CD4-positive, alpha-beta memory T cell (primary cell): Measurements from ENCODE around the gene AK2. TPM values are rescaled to one million over a fixed set of nuclear protein-coding genes. Genes with fewer than 3 reads are reported as not detected.
A peak's percentile ranks its signal among the peaks of the same experiment; 100 is the strongest.
"Not testable (repeated sequence)": the region's sequence is repeated elsewhere in the genome, so short reads cannot be mapped to it uniquely, and the experiment has no call there.

Experiments
- CTCF ChIA-PET: fragments of 350-600 bp; sonication (Branson Sonifier 250); formaldehyde crosslinking; loops from one replicate; lab custom pipeline; 2021; ENCODE audit warnings: inconsistent platforms; ENCODE audit not compliant: partially characterized antibody; lab: Charles Lee
- POLR2A ChIA-PET: fragments of 350-600 bp; sonication (Branson Sonifier 250); formaldehyde crosslinking; loops from one replicate; lab custom pipeline; 2021; ENCODE audit not compliant: partially characterized antibody; lab: Charles Lee
- DNase-seq, 5 donors: peaks; one replicate each; pipeline versions ENCODE4 v3.0.0 to v3.0.0-alpha.2; 2020 to 2022; ENCODE audit warnings: mixed read lengths in 1 of 5
- H3K27ac ChIP-seq: one replicate; pipeline ENCODE4 v1.7.0; 2013; ENCODE audit warnings: low read depth, low read length
- H3K27me3 ChIP-seq: 2 replicates; pipeline ENCODE4 v1.7.0; 2013; ENCODE audit warnings: mild to moderate bottlenecking, low read length, moderate library complexity; ENCODE audit not compliant: insufficient read depth
- H3K36me3 ChIP-seq: 2 replicates; pipeline ENCODE4 v1.7.0; 2013; ENCODE audit warnings: mild to moderate bottlenecking, low read length, moderate library complexity; ENCODE audit not compliant: insufficient read depth
- H3K4me1 ChIP-seq: 2 replicates; pipeline ENCODE4 v1.7.0; 2013; ENCODE audit warnings: mild to moderate bottlenecking, low read length, moderate library complexity; ENCODE audit not compliant: insufficient read depth
- H3K4me3 ChIP-seq, 2 donors: one replicate each; pipeline ENCODE4 v1.7.0; 2013; ENCODE audit warnings: low read length in 2 of 2, mild to moderate bottlenecking in 1 of 2
- H3K9me3 ChIP-seq, 2 donors: one replicate each; pipeline ENCODE4 v1.7.0; 2013; ENCODE audit warnings: low read length in 2 of 2, control low read depth in 1 of 2; ENCODE audit not compliant: control insufficient read depth in 1 of 2
- H3K27ac Mint-ChIP-seq, 7 donors: one replicate each; pipeline ENCODE4 v1.8.0; 2020 to 2021; ENCODE audit warnings: mixed read lengths in 7 of 7, mild to moderate bottlenecking in 6 of 7, inconsistent platforms in 3 of 7, moderate library complexity in 3 of 7
- H3K27me3 Mint-ChIP-seq, 2 donors: one replicate each; pipeline ENCODE4 v1.8.0; 2020 to 2021; ENCODE audit warnings: mixed read lengths in 2 of 2
- H3K36me3 Mint-ChIP-seq, 2 donors: one replicate each; pipeline ENCODE4 v1.8.0; 2020 to 2021; ENCODE audit warnings: mixed read lengths in 2 of 2, inconsistent platforms in 1 of 2, mild to moderate bottlenecking in 1 of 2
- H3K4me1 Mint-ChIP-seq, 4 donors: one replicate each; pipeline ENCODE4 v1.8.0; 2020 to 2021; ENCODE audit warnings: mixed read lengths in 4 of 4, mild to moderate bottlenecking in 1 of 4
- H3K4me3 Mint-ChIP-seq, 8 donors: one replicate each; pipeline ENCODE4 v1.8.0; 2020 to 2021; ENCODE audit warnings: mixed read lengths in 8 of 8, mild to moderate bottlenecking in 7 of 8, moderate library complexity in 6 of 8, inconsistent platforms in 3 of 8
- H3K9me3 Mint-ChIP-seq, 8 donors: one replicate each; pipeline ENCODE4 v1.8.0; 2020 to 2021; ENCODE audit warnings: mixed read lengths in 8 of 8, mild to moderate bottlenecking in 5 of 8, inconsistent platforms in 3 of 8, moderate library complexity in 1 of 8
- intact Hi-C: fragments of 100-400 bp; cut with micrococcal nuclease; formaldehyde crosslinking; loops from one replicate; pipeline ENCODE4 v1.15.1; 2023
- polyA plus RNA-seq, 2 donors: library from polyadenylated mRNA; unstranded; fragments of 300-500 nt; fragmentation: Illumina TruSeq; gene quantifications; one replicate each; pipeline ENCODE4 v1.2.3, GENCODE V29; 2021
- total RNA-seq, 2 experiments: library from RNA; stranded (reverse); gene quantifications; one replicate each; pipeline ENCODE4 v1.2.3, GENCODE V29; 2021

Gene AK2
- total and polyA plus RNA-seq, 4 experiments from 2014 or later = 88.5 to 148 (median 102) TPM

- intact Hi-C loops, POLR2A ChIA-PET, H3K27me3 ChIP-seq, H3K4me3 Mint-ChIP-seq, DNase-seq, H3K4me3 ChIP-seq, H3K27ac ChIP-seq, H3K4me1 Mint-ChIP-seq, H3K4me1 ChIP-seq, H3K27ac Mint-ChIP-seq, CTCF ChIA-PET, H3K36me3 ChIP-seq: not testable (repeated sequence)
- Mint-ChIP-seq H3K36me3 (peaks cover 19 to 24% of the 10 kb centered on the region in 2 donors), H3K9me3 (peaks cover 3 to 48% (median 43%) of the 10 kb centered on the region in 8 donors), H3K27me3 (peaks cover 4 to 12% of the 10 kb centered on the region in 2 donors)
- peaks cover 0 to 16% of the 10 kb centered on the region in 2 donors for H3K9me3 ChIP-seq
Observed at GRCh38 chr1:33068108-33068507, 31.4 kb upstream of the AK2 start.

GRCh38 chr1:33066477-33066876 is 29.8 kb upstream of the AK2 start:
- H3K4me3 Mint-ChIP-seq, CTCF ChIA-PET, H3K27me3 ChIP-seq, H3K4me3 ChIP-seq, H3K4me1 ChIP-seq, H3K36me3 ChIP-seq, H3K27ac ChIP-seq, intact Hi-C loops, DNase-seq, H3K27ac Mint-ChIP-seq, POLR2A ChIA-PET, H3K4me1 Mint-ChIP-seq: not testable (repeated sequence)
- Mint-ChIP-seq H3K36me3 (peaks cover 26 to 29% of the 10 kb centered on the region in 2 donors), H3K9me3 (peaks cover 3 to 65% (median 58%) of the 10 kb centered on the region in 8 donors), H3K27me3 (peaks cover 4 to 12% of the 10 kb centered on the region in 2 donors)
- H3K9me3 ChIP-seq = peaks cover 0 to 16% of the 10 kb centered on the region in 2 donors

GRCh38 chr1:33065301-33065700 is 28.6 kb upstream of the AK2 start:
- Mint-ChIP-seq H3K9me3 (peaks cover 3 to 75% (median 64%) of the 10 kb centered on the region in 8 donors), H3K4me1 (no peaks in the 10 kb centered on the region), H3K36me3 (peaks cover 26 to 29% of the 10 kb centered on the region in 2 donors), H3K27ac (no peak overlapping the region), H3K27me3 (peaks cover 4 to 13% of the 10 kb centered on the region in 2 donors), H3K4me3 (no peak overlapping the region)
- H3K4me3 ChIP-seq = no peak overlapping the region
- no peak overlapping the region for H3K27ac ChIP-seq
- no peaks in the 10 kb centered on the region for H3K36me3 ChIP-seq
- peaks cover 0 to 16% of the 10 kb centered on the region in 2 donors for H3K9me3 ChIP-seq
- intact Hi-C loops = no loop called here
- CTCF ChIA-PET = interaction anchor here (1.5 kb wide), 1 partner anchor 30 kb away, joined by 4 read pairs; no protein-coding TSS in a partner anchor
- no peaks in the 10 kb centered on the region for H3K4me1 ChIP-seq
- no peaks in the 10 kb centered on the region for H3K27me3 ChIP-seq
- POLR2A ChIA-PET = no interaction called here
- DNase-seq = no peak

- H3K4me3 ChIP-seq, H3K36me3 ChIP-seq, intact Hi-C loops, H3K27ac ChIP-seq, DNase-seq, H3K27ac Mint-ChIP-seq, POLR2A ChIA-PET, H3K4me1 Mint-ChIP-seq, H3K27me3 ChIP-seq, H3K4me1 ChIP-seq, H3K4me3 Mint-ChIP-seq: not testable (repeated sequence)
- Mint-ChIP-seq H3K36me3 (peaks cover 26 to 29% of the 10 kb centered on the region in 2 donors), H3K27me3 (peaks cover 0 to 10% of the 10 kb centered on the region in 2 donors), H3K9me3 (peaks cover 3 to 78% (median 64%) of the 10 kb centered on the region in 8 donors)
- CTCF ChIA-PET = interaction anchor here (1.5 kb wide), 1 partner anchor 31 kb away, joined by 4 read pairs; no protein-coding TSS in a partner anchor
- peaks cover 0 to 16% of the 10 kb centered on the region in 2 donors for H3K9me3 ChIP-seq
Observed at GRCh38 chr1:33064284-33064683, 27.6 kb upstream of the AK2 start.

- no peaks in the 10 kb centered on the region for H3K27me3 ChIP-seq
Observed at GRCh38 chr1:33061834-33062233, 25.2 kb upstream of the AK2 start.

GRCh38 chr1:33060579-33061083 is 23.9 kb upstream of the AK2 start:
- Histone ChIP-seq H3K27ac (no peak overlapping the region), H3K27me3 (no peaks in the 10 kb centered on the region), H3K36me3 (no peaks in the 10 kb centered on the region), H3K9me3 (peaks cover 0 to 10% of the 10 kb centered on the region in 2 donors), H3K4me1 (no peaks in the 10 kb centered on the region), H3K4me3 (no peak overlapping the region)
- DNase-seq = no peak
- POLR2A ChIA-PET = no interaction called here
- Mint-ChIP-seq H3K4me1 (peaks cover 0 to 3% (median under 1%) of the 10 kb centered on the region in 4 donors), H3K9me3 (peaks cover 3 to 55% (median 47%) of the 10 kb centered on the region in 8 donors), H3K27me3 (peaks cover 0 to 2% of the 10 kb centered on the region in 2 donors), H3K36me3 (peaks cover 18 to 19% of the 10 kb centered on the region in 2 donors), H3K4me3 (no peak overlapping the region), H3K27ac (no peak overlapping the region)
- intact Hi-C loops = no loop called here
- CTCF ChIA-PET = no interaction called here

More at GRCh38 chr1:33061834-33062233, 25.2 kb upstream of the AK2 start:
- H3K36me3 Mint-ChIP-seq = peaks cover 19 to 25% of the 10 kb centered on the region in 2 donors
- Histone ChIP-seq H3K36me3 (no peaks in the 10 kb centered on the region), H3K4me1 (no peaks in the 10 kb centered on the region), H3K4me3 (no peak overlapping the region), H3K27ac (no peak overlapping the region), H3K9me3 (peaks cover 0 to 16% of the 10 kb centered on the region in 2 donors)
- DNase-seq = no peak
- no peak overlapping the region for H3K27ac Mint-ChIP-seq
- H3K4me3 Mint-ChIP-seq = no peak overlapping the region
- intact Hi-C loops = no loop called here
- peaks cover 3 to 66% (median 57%) of the 10 kb centered on the region in 8 donors for H3K9me3 Mint-ChIP-seq
- H3K4me1 Mint-ChIP-seq = no peaks in the 10 kb centered on the region
- ChIA-PET POLR2A (no interaction called here), CTCF (no interaction called here)
- H3K27me3 Mint-ChIP-seq = peaks cover 0 to 3% of the 10 kb centered on the region in 2 donors

GRCh38 chr1:33057095-33057494 is 20.4 kb upstream of the AK2 start:
- Histone ChIP-seq H3K27me3 (no peaks in the 10 kb centered on the region), H3K4me1 (no peaks in the 10 kb centered on the region), H3K27ac (no peak overlapping the region), H3K9me3 (no peaks in the 10 kb centered on the region), H3K4me3 (no peak overlapping the region), H3K36me3 (no peaks in the 10 kb centered on the region)
- Mint-ChIP-seq H3K27ac (peak overlapping the region in 1 of 7 donors; percentile 58), H3K36me3 (peaks cover 0 to 3% of the 10 kb centered on the region in 2 donors), H3K4me1 (peaks cover 0 to 9% (median 4%) of the 10 kb centered on the region in 4 donors), H3K9me3 (peaks cover 0 to 19% (median 12%) of the 10 kb centered on the region in 8 donors), H3K27me3 (peaks cover 0 to 2% of the 10 kb centered on the region in 2 donors), H3K4me3 (no peak overlapping the region)
- no peak for DNase-seq
- intact Hi-C loops = no loop called here
- ChIA-PET CTCF (interaction anchor here (0.7 to 6.2 kb wide), 9 partner anchors 10 to 765 kb away, joined by 3 to 112 read pairs (median 3); partner anchors contain the start of gene HDAC1), POLR2A (interaction anchor here (1.0 kb wide), 1 partner anchor 93 kb away, joined by 3 read pairs; no protein-coding TSS in a partner anchor)
